Prostate gland (tissue), 2 donors: ENCODE measurements around the gene TAS2R60.
"Not testable (repeated sequence)": the region's sequence is repeated elsewhere in the genome, so short reads cannot be mapped to it uniquely, and the experiment has no call there.

Source experiments
- CTCF ChIP-seq, 4 experiments: fragments of 200-600 bp in 2 of 4; fragments of 450-650 bp in 2 of 4; sonication (generic) in 2 of 4; IDR thresholded peaks; 1 replicate in 3 of 4; 2 replicates in 1 of 4; pipeline ENCODE4 v1.5.1; 2016 to 2019; ENCODE audit warnings: antibody characterized with exemption in 4 of 4, mild to moderate bottlenecking in 2 of 4, moderate library complexity in 2 of 4
- POLR2A ChIP-seq: fragments of 450-650 bp; IDR thresholded peaks from one replicate; pipeline ENCODE4 v1.6.1; 2016; ENCODE audit warnings: antibody characterized with exemption, mild to moderate bottlenecking
- POLR2AphosphoS5 ChIP-seq: sonication (generic); formaldehyde crosslinking; IDR thresholded peaks from one replicate; pipeline ENCODE4 v1.6.1; 2017; ENCODE audit warnings: antibody characterized with exemption

GRCh38 chr7:143472071-143472689, 28.9 kb downstream of the TAS2R60 start:
- not testable (repeated sequence) for TF ChIP-seq CTCF (IDR thresholded peaks at IDR 0.05); POLR2AphosphoS5; POLR2A
